B cell (primary cell): ENCODE measurements around the gene CELF6. TPM values are rescaled to one million over a fixed set of nuclear protein-coding genes. Genes with fewer than 3 reads are reported as not detected.

ENCODE experiments used
- ATAC-seq: fragments of 200-7000 bp; cut with Tn5 transposase; one replicate; pipeline ENCODE4 v1.10.0; 2021; ENCODE audit warnings: low read depth, mild to moderate bottlenecking, moderate number of reproducible peaks, moderate library complexity
- CTCF ChIA-PET: fragments of 350-600 bp; sonication (Branson Sonifier 250); formaldehyde crosslinking; loops from one replicate; lab custom pipeline; 2021; ENCODE audit warnings: antibody characterized with exemption, inconsistent platforms; lab: Charles Lee
- POLR2A ChIA-PET: fragments of 350-600 bp; sonication (Branson Sonifier 250); formaldehyde crosslinking; loops from one replicate; lab custom pipeline; 2021; ENCODE audit warnings: antibody characterized with exemption; lab: Charles Lee
- DNase-seq: peaks from one replicate; pipeline ENCODE4 v3.0.0; 2013
- H2AFZ ChIP-seq: 2 replicates; pipeline ENCODE4 v1.6.1; 2012; ENCODE audit warnings: mild to moderate bottlenecking, low read depth, low read length; ENCODE audit not compliant: insufficient read depth, poor library complexity, severe bottlenecking
- H3K27ac ChIP-seq, 2 donors: 1 replicate in 1 of 2; 2 replicates in 1 of 2; pipeline ENCODE4 v1.5.1; 2012 to 2013; ENCODE audit warnings: low read length in 2 of 2, mild to moderate bottlenecking in 2 of 2, moderate library complexity in 1 of 2
- H3K27me3 ChIP-seq, 4 experiments: fragments of 200-600 bp in 1 of 4; sonication (generic) in 1 of 4; replicated peaks in 1 of 4; 1 replicate in 2 of 4; 2 replicates in 2 of 4; pipeline versions ENCODE4 v1.6.1 to v1.7.0; 2013 to 2016; ENCODE audit warnings: low read length in 3 of 4, mild to moderate bottlenecking in 2 of 4, mixed read lengths in 1 of 4, moderate library complexity in 1 of 4; ENCODE audit not compliant: insufficient read depth in 4 of 4, control insufficient read depth in 3 of 4; ENCODE audit errors: control extremely low read depth in 1 of 4
- H3K36me3 ChIP-seq, 2 experiments: replicated peaks in 1 of 2; 1 replicate in 1 of 2; 2 replicates in 1 of 2; pipeline versions ENCODE4 v1.6.1 to v1.7.1; 2013; ENCODE audit warnings: low read length in 1 of 2; ENCODE audit not compliant: insufficient read depth in 2 of 2, control insufficient read depth in 1 of 2; ENCODE audit errors: control extremely low read depth in 1 of 2, extremely low read depth in 1 of 2
- H3K4me1 ChIP-seq, 2 donors: fragments of 200-600 bp in 1 of 2; sonication (generic) in 1 of 2; 1 replicate in 1 of 2; 2 replicates in 1 of 2; pipeline versions ENCODE4 v1.5.1 to v1.6.1; 2013 to 2017; ENCODE audit warnings: low read length in 2 of 2; ENCODE audit not compliant: control insufficient read depth in 2 of 2, insufficient read depth in 2 of 2
- H3K4me2 ChIP-seq: replicated peaks from 2 replicates; pipeline ENCODE3; 2012; ENCODE audit warnings: mild to moderate bottlenecking, low read depth, low read length; ENCODE audit not compliant: poor library complexity, severe bottlenecking
- H3K4me3 ChIP-seq, 5 experiments: fragments of 200-600 bp in 1 of 5; sonication (generic) in 1 of 5; 1 replicate in 3 of 5; 2 replicates in 2 of 5; pipeline versions ENCODE4 v1.5.1 to v1.7.0; 2011 to 2016; ENCODE audit warnings: low read length in 4 of 5, mild to moderate bottlenecking in 4 of 5, low read depth in 2 of 5, control low read depth in 1 of 5, moderate library complexity in 1 of 5; ENCODE audit not compliant: insufficient read depth in 1 of 5; ENCODE audit errors: control extremely low read depth in 1 of 5, extremely low read depth in 1 of 5
- H3K79me2 ChIP-seq: fragments of 200-600 bp; sonication (generic); one replicate; pipeline ENCODE4 v1.6.0; 2016; ENCODE audit warnings: low read length; ENCODE audit not compliant: control insufficient read depth, insufficient read depth
- H3K9ac ChIP-seq: fragments of 200-600 bp; sonication (generic); 2 replicates; pipeline ENCODE4 v1.6.1; 2017; ENCODE audit warnings: mild to moderate bottlenecking, low read length, moderate library complexity
- H3K9me3 ChIP-seq, 3 donors: one replicate each; pipeline versions ENCODE4 v1.6.1 to v1.7.1; 2013; ENCODE audit warnings: low read length in 2 of 3; ENCODE audit not compliant: control insufficient read depth in 2 of 3, insufficient read depth in 1 of 3; ENCODE audit errors: control extremely low read depth in 1 of 3
- H4K20me1 ChIP-seq: 2 replicates; pipeline ENCODE4 v1.6.0; 2012; ENCODE audit warnings: mild to moderate bottlenecking, low read length; ENCODE audit not compliant: insufficient read depth, control insufficient read depth, poor library complexity, severe bottlenecking
- H3K27ac Mint-ChIP-seq: one replicate; pipeline ENCODE4 v1.8.0; 2021; ENCODE audit warnings: mixed read lengths
- H3K27me3 Mint-ChIP-seq: one replicate; pipeline ENCODE4 v1.8.0; 2021; ENCODE audit warnings: mixed read lengths
- H3K4me1 Mint-ChIP-seq: one replicate; pipeline ENCODE4 v1.8.0; 2021; ENCODE audit warnings: mixed read lengths
- H3K4me3 Mint-ChIP-seq: one replicate; pipeline ENCODE4 v1.8.0; 2021; ENCODE audit warnings: mixed read lengths
- H3K9me3 Mint-ChIP-seq: one replicate; pipeline ENCODE4 v1.8.0; 2022; ENCODE audit warnings: mixed read lengths; ENCODE audit not compliant: insufficient read depth
- CTCF ChIP-seq: fragments of 200-600 bp; IDR thresholded peaks from one replicate; pipeline ENCODE4 v1.8.0; 2022; ENCODE audit warnings: antibody characterized with exemption, mild to moderate bottlenecking
- EZH2 ChIP-seq: IDR thresholded peaks from 2 replicates; pipeline ENCODE4 v1.6.1; 2012; ENCODE audit warnings: borderline replicate concordance, low read depth, mild to moderate bottlenecking, moderate library complexity, low read length; ENCODE audit not compliant: insufficient read depth, poor library complexity, severe bottlenecking
- WGBS: methylation state at CpG from one replicate; pipeline ENCODE4 v1.1.5; 2013; ENCODE audit warnings: missing lambda C conversion rate; ENCODE audit not compliant: insufficient coverage; 5-methylcytosine and 5-hydroxymethylcytosine counted together
- intact Hi-C: fragments of 100-400 bp; cut with micrococcal nuclease; formaldehyde crosslinking; loops from one replicate; pipeline ENCODE4 v1.10.0; 2022
- polyA plus RNA-seq: library from polyadenylated mRNA; depleted of rRNA; stranded (reverse); fragments of >200 nt; gene quantifications from 2 replicates; pipeline ENCODE4 v1.2.3, GENCODE V29; 2012
- total RNA-seq, 2 donors: library from RNA; stranded (reverse); fragments of 120-200 nt in 1 of 2; gene quantifications; 1 replicate in 1 of 2; 2 replicates in 1 of 2; pipeline versions ENCODE4 v1.2.3 to v1.2.4, GENCODE V29; 2013 to 2022

Gene CELF6
- total and polyA plus RNA-seq, 2 donors (not counting 1 experiment from before 2014, with no cell fraction given), result 5.3 to 8.5 TPM

- no peak for DNase-seq
- H3K79me2 ChIP-seq, result no peaks in the 10 kb centered on the region
- no peaks in the 10 kb centered on the region for H3K4me1 ChIP-seq
- intact Hi-C loops, result loop anchor here (10.0 kb wide), 1 partner anchor 771 kb away; no protein-coding TSS in a partner anchor
- no peaks in the 10 kb centered on the region for H3K36me3 ChIP-seq
- H3K4me2 ChIP-seq, result no peak overlapping the region
- TF ChIP-seq EZH2 (no peak), CTCF (no peak)
- no peaks in the 10 kb centered on the region for H3K27me3 ChIP-seq
- H3K4me3 Mint-ChIP-seq, result no peak overlapping the region
- H4K20me1 ChIP-seq, result no peaks in the 10 kb centered on the region
- 100% methylated on average over 2 of the region's 2 CpGs for WGBS
- H3K9me3 Mint-ChIP-seq, result no peaks in the 10 kb centered on the region
- no peak overlapping the region for H3K4me3 ChIP-seq
- no peak overlapping the region for H3K27ac ChIP-seq
- H3K9ac ChIP-seq, result no peak overlapping the region
- POLR2A ChIA-PET, result no interaction called here
- CTCF ChIA-PET, result interaction anchor here (0.6 to 3.0 kb wide), 11 partner anchors 12 to 370 kb away, joined by 3 to 31 read pairs (median 4); no protein-coding TSS in a partner anchor
- no peaks in the 10 kb centered on the region for H3K27me3 Mint-ChIP-seq
- H3K4me1 Mint-ChIP-seq, result peaks cover 7% of the 10 kb centered on the region
- no peak overlapping the region for H3K27ac Mint-ChIP-seq
- ATAC-seq, result no peak
- no peak overlapping the region for H2AFZ ChIP-seq
- no peaks in the 10 kb centered on the region for H3K9me3 ChIP-seq
Observed at GRCh38 chr15:72313881-72314280, 6.1 kb downstream of the CELF6 start.

GRCh38 chr15:72313448-72313840, 6.5 kb downstream of the CELF6 start:
- Histone ChIP-seq H3K36me3 (no peaks in the 10 kb centered on the region), H2AFZ (no peak overlapping the region), H3K9me3 (no peaks in the 10 kb centered on the region), H3K4me1 (no peaks in the 10 kb centered on the region), H3K27ac (no peak overlapping the region), H3K27me3 (no peaks in the 10 kb centered on the region), H3K9ac (no peak overlapping the region), H3K4me2 (no peak overlapping the region), H4K20me1 (no peaks in the 10 kb centered on the region), H3K4me3 (no peak overlapping the region), H3K79me2 (no peaks in the 10 kb centered on the region)
- intact Hi-C loops, result loop anchor here (10.0 kb wide), 1 partner anchor 771 kb away; no protein-coding TSS in a partner anchor
- no peak for DNase-seq
- Mint-ChIP-seq H3K27ac (no peak overlapping the region), H3K4me1 (peaks cover 2% of the 10 kb centered on the region), H3K4me3 (no peak overlapping the region), H3K9me3 (no peaks in the 10 kb centered on the region), H3K27me3 (no peaks in the 10 kb centered on the region)
- TF ChIP-seq CTCF (no peak), EZH2 (no peak)
- WGBS, result 86% methylated on average over 1 of the region's 2 CpGs
- CTCF ChIA-PET, result interaction anchor here (0.6 to 3.0 kb wide), 18 partner anchors 10 to 371 kb away, joined by 3 to 31 read pairs (median 4); partner anchors contain the start of gene HEXA
- ATAC-seq, result no peak
- POLR2A ChIA-PET, result no interaction called here
